Astrocyte of the hippocampus (primary cell): Measurements from ENCODE around the gene MSH5.
"Not testable (repeated sequence)": the region's sequence is repeated elsewhere in the genome, so short reads cannot be mapped to it uniquely, and the experiment has no call there.

Experiments
- DNase-seq: peaks from one replicate; pipeline ENCODE4 v3.0.0; 2011; ENCODE audit warnings: low read depth, low spot score

The MSH5 gene

GRCh38 chr6:31778999-31779885, 39.4 kb downstream of the MSH5 start:
- no peak for DNase-seq

- no peak for DNase-seq
These were observed 40.1 kb downstream of the MSH5 start for GRCh38 chr6:31779908-31780307.

GRCh38 chr6:31780507-31781243, 40.9 kb downstream of the MSH5 start:
- no peak for DNase-seq

- DNase-seq: no peak
These were observed 41.7 kb downstream of the MSH5 start for GRCh38 chr6:31781244-31782125.

GRCh38 chr6:31782126-31782855, 42.5 kb downstream of the MSH5 start:
- DNase-seq: no peak

GRCh38 chr6:31784098-31784925, 44.5 kb downstream of the MSH5 start:
- no peak for DNase-seq

GRCh38 chr6:31785475-31785874, 45.7 kb downstream of the MSH5 start:
- DNase-seq: no peak

- DNase-seq: peak; percentile 57
These were observed 51.7 kb downstream of the MSH5 start for GRCh38 chr6:31791324-31792089.

- no peak for DNase-seq
These were observed 52.2 kb downstream of the MSH5 start for GRCh38 chr6:31792090-31792374.

GRCh38 chr6:31792761-31793171, 53.0 kb downstream of the MSH5 start:
- DNase-seq: peak; percentile 71

- not testable (repeated sequence) for DNase-seq
These were observed 54.1 kb downstream of the MSH5 start for GRCh38 chr6:31793927-31794245.

- DNase-seq: peak; percentile 55
These were observed 54.6 kb downstream of the MSH5 start for GRCh38 chr6:31794294-31794865.

GRCh38 chr6:31794866-31795615, 55.2 kb downstream of the MSH5 start:
- DNase-seq: no peak

GRCh38 chr6:31795616-31796298, 56.0 kb downstream of the MSH5 start, which contains the start of gene VARS1:
VARS1 (minus strand) TSS chr6:31795752; CDS start chr6:31795217, 535 bp downstream.
- DNase-seq: peak; percentile 95

- DNase-seq: no peak
These were observed 57.2 kb downstream of the MSH5 start for GRCh38 chr6:31796993-31797385.

- no peak for DNase-seq
These were observed 57.8 kb downstream of the MSH5 start for GRCh38 chr6:31797588-31797987.

GRCh38 chr6:31799781-31800180, 60.0 kb downstream of the MSH5 start:
- peak; percentile 54 for DNase-seq
